BE2C (cell line): ENCODE data around the gene SPTBN1.

Experiments
- DNase-seq: peaks from one replicate; pipeline ENCODE4 v3.0.0-alpha.2; 2020
- H3K27me3 ChIP-seq: fragments of 250-450 bp; sonication (Bioruptor Pico); 2 replicates; pipeline ENCODE4 v1.5.1; 2020; ENCODE audit warnings: mild to moderate bottlenecking
- H3K36me3 ChIP-seq: fragments of 250-450 bp; sonication (Bioruptor Pico); 2 replicates; pipeline ENCODE4 v1.5.1; 2020; ENCODE audit warnings: mild to moderate bottlenecking
- H3K4me1 ChIP-seq: fragments of 250-450 bp; sonication (Bioruptor Pico); 2 replicates; pipeline ENCODE4 v1.5.1; 2020
- H3K4me3 ChIP-seq: 2 replicates; pipeline ENCODE4 v1.5.1; 2011; ENCODE audit warnings: low read depth, low read length
- H3K9me3 ChIP-seq: fragments of 250-450 bp; sonication (Bioruptor Pico); 2 replicates; pipeline ENCODE4 v1.5.1; 2020
- TF ChIP-seq, protein P1 (sequence below): IDR thresholded peaks from 2 replicates; pipeline ENCODE4 v1.5.1; 2012; ENCODE audit warnings: mild to moderate bottlenecking, low read depth, low read length

Gene SPTBN1

DNA sequence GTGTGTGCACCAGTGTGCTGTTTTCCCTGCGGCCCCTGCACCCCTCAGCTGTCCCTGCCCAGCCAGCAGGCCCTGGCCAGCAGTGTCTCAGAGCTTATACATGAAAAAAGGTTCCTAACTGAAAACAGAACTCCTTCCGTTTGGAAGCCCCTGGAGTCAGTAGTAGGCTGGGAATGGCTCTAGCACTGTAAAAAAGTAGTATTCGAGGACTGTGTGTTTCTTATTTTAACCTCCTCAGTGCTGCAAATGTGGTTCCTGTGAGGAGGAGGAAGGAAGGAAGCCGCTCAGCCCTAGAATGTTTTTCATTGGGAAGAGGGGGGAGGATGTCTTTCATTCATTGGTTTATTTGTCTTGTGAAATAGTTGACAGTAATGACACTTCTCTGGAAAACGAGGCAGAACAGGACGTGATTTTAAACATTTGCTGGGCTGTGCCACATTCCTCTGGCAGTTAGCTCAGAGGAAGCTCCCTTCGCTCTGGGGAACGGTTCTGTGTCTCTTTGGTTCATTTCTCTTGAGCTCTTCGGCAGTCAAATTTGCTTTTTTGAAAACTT, 103.5 kb downstream of the SPTBN1 start:
- Histone ChIP-seq H3K36me3 (no peaks in the 10 kb centered on the region), H3K4me1 (peaks cover 9% of the 10 kb centered on the region), H3K27me3 (no peaks in the 10 kb centered on the region), H3K9me3 (no peaks in the 10 kb centered on the region), H3K4me3 (peak overlapping the region; percentile 69)
- TF ChIP-seq, protein P1, sequence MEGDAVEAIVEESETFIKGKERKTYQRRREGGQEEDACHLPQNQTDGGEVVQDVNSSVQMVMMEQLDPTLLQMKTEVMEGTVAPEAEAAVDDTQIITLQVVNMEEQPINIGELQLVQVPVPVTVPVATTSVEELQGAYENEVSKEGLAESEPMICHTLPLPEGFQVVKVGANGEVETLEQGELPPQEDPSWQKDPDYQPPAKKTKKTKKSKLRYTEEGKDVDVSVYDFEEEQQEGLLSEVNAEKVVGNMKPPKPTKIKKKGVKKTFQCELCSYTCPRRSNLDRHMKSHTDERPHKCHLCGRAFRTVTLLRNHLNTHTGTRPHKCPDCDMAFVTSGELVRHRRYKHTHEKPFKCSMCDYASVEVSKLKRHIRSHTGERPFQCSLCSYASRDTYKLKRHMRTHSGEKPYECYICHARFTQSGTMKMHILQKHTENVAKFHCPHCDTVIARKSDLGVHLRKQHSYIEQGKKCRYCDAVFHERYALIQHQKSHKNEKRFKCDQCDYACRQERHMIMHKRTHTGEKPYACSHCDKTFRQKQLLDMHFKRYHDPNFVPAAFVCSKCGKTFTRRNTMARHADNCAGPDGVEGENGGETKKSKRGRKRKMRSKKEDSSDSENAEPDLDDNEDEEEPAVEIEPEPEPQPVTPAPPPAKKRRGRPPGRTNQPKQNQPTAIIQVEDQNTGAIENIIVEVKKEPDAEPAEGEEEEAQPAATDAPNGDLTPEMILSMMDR: no peak
- no peak for DNase-seq

DNA sequence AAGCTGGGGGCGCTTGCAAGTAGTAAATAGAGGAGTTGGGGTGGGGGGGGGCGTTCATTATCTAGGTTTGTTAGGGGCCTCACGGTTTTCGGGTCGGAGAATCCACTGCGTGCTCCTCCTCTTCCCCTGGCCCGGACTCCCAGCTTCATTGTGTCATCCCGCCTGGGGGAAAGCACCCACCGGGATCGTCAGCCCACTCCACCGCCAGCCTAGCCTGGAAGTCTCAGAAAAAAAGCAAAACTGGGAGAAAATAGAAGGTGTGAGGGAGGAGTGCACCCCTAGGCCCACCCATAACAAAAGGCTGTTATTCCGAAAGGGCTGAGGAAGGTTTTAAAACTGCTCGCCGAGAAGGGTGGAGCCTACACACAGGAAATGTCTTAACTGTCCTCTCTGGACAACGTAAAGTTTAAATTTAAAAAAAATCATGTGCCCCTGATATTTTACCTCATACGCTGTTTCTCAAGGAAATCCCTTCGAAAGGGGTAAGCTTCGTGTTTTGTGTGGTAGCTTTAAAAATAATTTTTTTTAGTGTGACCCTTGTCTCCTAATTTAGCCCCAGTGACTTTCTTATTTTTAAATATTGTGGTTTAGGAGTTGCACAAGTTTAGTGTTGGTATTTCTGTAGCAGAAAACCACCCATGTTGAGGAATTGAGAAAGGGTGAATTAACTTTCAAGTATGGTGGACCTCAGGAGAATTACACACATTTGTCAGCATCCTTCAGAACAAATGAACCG, 104.2 kb downstream of the SPTBN1 start:
- H3K4me1 ChIP-seq: peaks cover 9% of the 10 kb centered on the region
- H3K27me3 ChIP-seq: no peaks in the 10 kb centered on the region
- no peaks in the 10 kb centered on the region for H3K9me3 ChIP-seq
- H3K36me3 ChIP-seq: no peaks in the 10 kb centered on the region
- TF ChIP-seq, protein P1: no peak
- DNase-seq: no peak
- H3K4me3 ChIP-seq: peak overlapping the region; percentile 69

DNA sequence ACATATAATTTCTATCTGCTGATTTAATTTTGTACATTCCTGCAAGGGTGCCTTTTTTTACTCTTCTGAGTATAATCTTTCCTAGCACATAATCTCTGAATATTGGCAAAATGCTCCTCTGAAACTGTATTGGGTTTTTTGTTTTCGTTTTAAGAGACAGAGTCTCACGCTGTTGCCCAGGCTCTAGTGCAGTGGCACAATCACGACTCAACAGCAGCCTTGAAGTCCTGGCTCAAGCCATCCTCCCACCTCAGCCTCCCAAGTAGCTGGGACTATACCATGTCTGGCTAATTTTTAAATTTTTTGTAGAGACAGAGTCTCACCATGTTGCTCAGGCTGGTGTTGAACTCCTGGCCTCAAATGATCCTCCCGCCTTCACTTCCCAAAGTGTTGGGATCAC, 104.9 kb downstream of the SPTBN1 start:
- no peak for DNase-seq
- TF ChIP-seq, protein P1: no peak
- no peaks in the 10 kb centered on the region for H3K36me3 ChIP-seq
- H3K9me3 ChIP-seq: no peaks in the 10 kb centered on the region
- no peak overlapping the region; the same call in 1 of the 2 replicates for H3K4me3 ChIP-seq
- peaks cover 9% of the 10 kb centered on the region for H3K4me1 ChIP-seq
- H3K27me3 ChIP-seq: no peaks in the 10 kb centered on the region

DNA sequence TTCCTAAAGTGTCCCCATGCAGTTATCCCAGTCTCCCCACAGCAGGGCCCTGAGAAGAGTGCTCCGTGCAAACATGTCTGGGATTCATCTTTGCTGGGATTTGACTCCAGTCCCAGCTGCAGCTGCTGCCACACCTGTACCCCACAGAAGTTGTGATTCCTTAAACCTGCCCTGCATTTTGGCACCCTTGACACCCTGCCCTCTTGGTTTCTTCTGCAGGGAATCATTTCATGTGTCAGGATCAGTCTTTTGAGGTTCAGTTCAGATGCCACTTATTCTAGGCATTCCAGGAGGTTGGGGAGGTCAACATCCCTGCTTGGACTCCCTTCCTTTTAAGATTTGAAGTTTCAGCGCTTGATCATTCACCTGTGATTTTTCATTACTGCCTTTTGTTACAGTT, 108.3 kb downstream of the SPTBN1 start:
- TF ChIP-seq, protein P1: no peak
- Histone ChIP-seq H3K4me3 (no peak overlapping the region), H3K9me3 (no peaks in the 10 kb centered on the region), H3K36me3 (no peaks in the 10 kb centered on the region), H3K27me3 (no peaks in the 10 kb centered on the region), H3K4me1 (peaks cover 2% of the 10 kb centered on the region)
- no peak for DNase-seq

DNA sequence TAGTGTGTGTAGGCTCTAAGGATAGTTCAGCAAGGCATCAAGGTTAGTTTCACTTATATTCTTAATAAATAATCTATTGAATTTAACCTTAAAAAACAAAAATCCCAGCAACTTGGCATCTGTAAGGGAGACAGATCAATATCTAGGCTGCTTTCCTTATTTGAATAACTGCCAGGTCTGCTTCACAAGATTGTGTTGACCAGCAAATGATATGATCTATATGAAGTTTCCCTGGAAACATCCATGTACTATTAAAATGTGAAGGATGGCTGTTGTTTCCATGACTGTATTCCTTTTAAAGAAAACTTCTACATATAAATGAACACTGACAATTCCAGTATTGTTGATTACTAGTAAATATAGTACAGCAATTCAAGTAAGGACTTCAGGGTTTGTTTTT, 109.4 kb downstream of the SPTBN1 start:
- peaks cover 8% of the 10 kb centered on the region for H3K4me1 ChIP-seq

More for the DNA sequence above, 109.4 kb downstream of the SPTBN1 start:
- no peak for DNase-seq
- H3K27me3 ChIP-seq: no peaks in the 10 kb centered on the region
- TF ChIP-seq, protein P1: no peak
- no peaks in the 10 kb centered on the region for H3K36me3 ChIP-seq
- H3K4me3 ChIP-seq: no peak overlapping the region
- H3K9me3 ChIP-seq: no peaks in the 10 kb centered on the region
